ENCODE results near the gene TBR1. TPM values are rescaled to one million over a fixed set of nuclear protein-coding genes. Genes with fewer than 3 reads are reported as not detected.

TBR1 gene
- polyA plus RNA-seq, 1 of the 3 experiments (the other 2 are of a cell fraction): not detected

DNA sequence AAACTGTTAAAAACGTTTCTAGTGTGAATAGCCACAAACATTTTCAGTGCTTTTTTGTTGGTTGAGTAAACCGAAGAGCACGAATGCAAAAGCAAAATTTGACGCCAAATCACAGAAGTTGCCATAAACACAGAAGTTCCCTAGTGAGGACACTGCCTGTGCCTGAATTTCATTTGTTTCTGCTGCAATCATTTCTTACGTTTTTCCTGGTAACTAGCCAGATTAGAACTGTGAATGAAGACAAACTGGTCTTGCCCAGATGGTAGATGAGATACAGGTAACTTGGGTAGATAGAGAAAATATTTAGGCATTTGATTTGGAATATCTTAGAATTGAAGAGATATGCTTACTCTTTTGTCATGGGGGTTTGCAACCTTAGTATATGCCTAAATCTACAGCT is 9.8 kb upstream of the TBR1 start:
- Histone ChIP-seq H3K9me3 (no peaks in the 10 kb centered on the region), H3K36me3 (replicated peaks in 1 of 2; ENCODE audit: control insufficient read depth in 1 of 2, insufficient read depth in 2 of 2, low read length in 1 of 2) (peaks cover 33 to 42% of the 10 kb centered on the region in 2 experiments), H3K4me2 (no peak overlapping the region), H2AFZ (ENCODE audit: low read depth) (no peak overlapping the region), H3K27ac (ENCODE audit: low read depth in 2 of 2, low read length in 1 of 2) (no peak overlapping the region), H3K4me1 (ENCODE audit: control insufficient read depth in 1 of 2, insufficient read depth in 2 of 2, low read depth in 1 of 2, low read length in 1 of 2) (no peaks in the 10 kb centered on the region), H3F3A (replicated peaks; ENCODE audit: insufficient read depth) (peaks cover 4% of the 10 kb centered on the region), H3K27me3 (ENCODE audit: insufficient read depth) (no peaks in the 10 kb centered on the region), H3K9me2 (no peaks in the 10 kb centered on the region), H3K9ac (no peak overlapping the region), H3K79me2 (ENCODE audit: insufficient read depth) (no peaks in the 10 kb centered on the region), H3K4me3 (ENCODE audit: low read depth in 2 of 2, low read length in 1 of 2) (no peak overlapping the region), H4K20me1 (ENCODE audit: insufficient read depth) (no peaks in the 10 kb centered on the region)
- WGBS (ENCODE audit: low lambda C conversion rate): 94% methylated on average over 5 of the region's 5 CpGs
- CTCF ChIA-PET: interaction anchor here (2.0 kb wide), 1 partner anchor 156 kb away, joined by 4 read pairs; no protein-coding TSS in a partner anchor
- DNase-seq: no peak
- no peak for TF ChIP-seq EZH2phosphoT487 (IDR thresholded peaks at IDR 0.05; ENCODE audit: borderline replicate concordance, low read depth)
- TF ChIP-seq, protein P1, sequence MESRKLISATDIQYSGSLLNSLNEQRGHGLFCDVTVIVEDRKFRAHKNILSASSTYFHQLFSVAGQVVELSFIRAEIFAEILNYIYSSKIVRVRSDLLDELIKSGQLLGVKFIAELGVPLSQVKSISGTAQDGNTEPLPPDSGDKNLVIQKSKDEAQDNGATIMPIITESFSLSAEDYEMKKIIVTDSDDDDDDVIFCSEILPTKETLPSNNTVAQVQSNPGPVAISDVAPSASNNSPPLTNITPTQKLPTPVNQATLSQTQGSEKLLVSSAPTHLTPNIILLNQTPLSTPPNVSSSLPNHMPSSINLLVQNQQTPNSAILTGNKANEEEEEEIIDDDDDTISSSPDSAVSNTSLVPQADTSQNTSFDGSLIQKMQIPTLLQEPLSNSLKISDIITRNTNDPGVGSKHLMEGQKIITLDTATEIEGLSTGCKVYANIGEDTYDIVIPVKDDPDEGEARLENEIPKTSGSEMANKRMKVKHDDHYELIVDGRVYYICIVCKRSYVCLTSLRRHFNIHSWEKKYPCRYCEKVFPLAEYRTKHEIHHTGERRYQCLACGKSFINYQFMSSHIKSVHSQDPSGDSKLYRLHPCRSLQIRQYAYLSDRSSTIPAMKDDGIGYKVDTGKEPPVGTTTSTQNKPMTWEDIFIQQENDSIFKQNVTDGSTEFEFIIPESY (IDR thresholded peaks at IDR 0.05; ENCODE audit: borderline replicate concordance, low read depth): no peak
- no peak for TF ChIP-seq SMC3 (IDR thresholded peaks at IDR 0.05; ENCODE audit: low read depth, low read length)
- TF ChIP-seq NFIC (IDR thresholded peaks at IDR 0.05; ENCODE audit: borderline replicate concordance): no peak
- TF ChIP-seq TCF12 (IDR thresholded peaks at IDR 0.05): no peak
- no peak for TF ChIP-seq POLR2AphosphoS5 (IDR thresholded peaks at IDR 0.05; ENCODE audit: low read depth, low read length)
- TF ChIP-seq, protein P2, sequence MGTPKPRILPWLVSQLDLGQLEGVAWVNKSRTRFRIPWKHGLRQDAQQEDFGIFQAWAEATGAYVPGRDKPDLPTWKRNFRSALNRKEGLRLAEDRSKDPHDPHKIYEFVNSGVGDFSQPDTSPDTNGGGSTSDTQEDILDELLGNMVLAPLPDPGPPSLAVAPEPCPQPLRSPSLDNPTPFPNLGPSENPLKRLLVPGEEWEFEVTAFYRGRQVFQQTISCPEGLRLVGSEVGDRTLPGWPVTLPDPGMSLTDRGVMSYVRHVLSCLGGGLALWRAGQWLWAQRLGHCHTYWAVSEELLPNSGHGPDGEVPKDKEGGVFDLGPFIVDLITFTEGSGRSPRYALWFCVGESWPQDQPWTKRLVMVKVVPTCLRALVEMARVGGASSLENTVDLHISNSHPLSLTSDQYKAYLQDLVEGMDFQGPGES (IDR thresholded peaks at IDR 0.05; ENCODE audit: low read depth, low read length): no peak
- TF ChIP-seq GATA2 (CRISPR knock-in tag; IDR thresholded peaks at IDR 0.05): no peak
- TF ChIP-seq, protein P3, sequence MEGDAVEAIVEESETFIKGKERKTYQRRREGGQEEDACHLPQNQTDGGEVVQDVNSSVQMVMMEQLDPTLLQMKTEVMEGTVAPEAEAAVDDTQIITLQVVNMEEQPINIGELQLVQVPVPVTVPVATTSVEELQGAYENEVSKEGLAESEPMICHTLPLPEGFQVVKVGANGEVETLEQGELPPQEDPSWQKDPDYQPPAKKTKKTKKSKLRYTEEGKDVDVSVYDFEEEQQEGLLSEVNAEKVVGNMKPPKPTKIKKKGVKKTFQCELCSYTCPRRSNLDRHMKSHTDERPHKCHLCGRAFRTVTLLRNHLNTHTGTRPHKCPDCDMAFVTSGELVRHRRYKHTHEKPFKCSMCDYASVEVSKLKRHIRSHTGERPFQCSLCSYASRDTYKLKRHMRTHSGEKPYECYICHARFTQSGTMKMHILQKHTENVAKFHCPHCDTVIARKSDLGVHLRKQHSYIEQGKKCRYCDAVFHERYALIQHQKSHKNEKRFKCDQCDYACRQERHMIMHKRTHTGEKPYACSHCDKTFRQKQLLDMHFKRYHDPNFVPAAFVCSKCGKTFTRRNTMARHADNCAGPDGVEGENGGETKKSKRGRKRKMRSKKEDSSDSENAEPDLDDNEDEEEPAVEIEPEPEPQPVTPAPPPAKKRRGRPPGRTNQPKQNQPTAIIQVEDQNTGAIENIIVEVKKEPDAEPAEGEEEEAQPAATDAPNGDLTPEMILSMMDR (IDR thresholded peaks at IDR 0.05): no peak
- TF ChIP-seq, protein P4, sequence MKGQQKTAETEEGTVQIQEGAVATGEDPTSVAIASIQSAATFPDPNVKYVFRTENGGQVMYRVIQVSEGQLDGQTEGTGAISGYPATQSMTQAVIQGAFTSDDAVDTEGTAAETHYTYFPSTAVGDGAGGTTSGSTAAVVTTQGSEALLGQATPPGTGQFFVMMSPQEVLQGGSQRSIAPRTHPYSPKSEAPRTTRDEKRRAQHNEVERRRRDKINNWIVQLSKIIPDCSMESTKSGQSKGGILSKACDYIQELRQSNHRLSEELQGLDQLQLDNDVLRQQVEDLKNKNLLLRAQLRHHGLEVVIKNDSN (IDR thresholded peaks at IDR 0.05; ENCODE audit: borderline replicate concordance, low read depth): no peak
- no peak for TF ChIP-seq RCOR1 (IDR thresholded peaks at IDR 0.05; ENCODE audit: low read length)
- TF ChIP-seq SIN3A (IDR thresholded peaks at IDR 0.05; ENCODE audit: borderline replicate concordance, low read depth, low read length): no peak
- no peak for TF ChIP-seq MXI1 (IDR thresholded peaks at IDR 0.05; ENCODE audit: low read depth, low read length)
- TF ChIP-seq, protein P5, sequence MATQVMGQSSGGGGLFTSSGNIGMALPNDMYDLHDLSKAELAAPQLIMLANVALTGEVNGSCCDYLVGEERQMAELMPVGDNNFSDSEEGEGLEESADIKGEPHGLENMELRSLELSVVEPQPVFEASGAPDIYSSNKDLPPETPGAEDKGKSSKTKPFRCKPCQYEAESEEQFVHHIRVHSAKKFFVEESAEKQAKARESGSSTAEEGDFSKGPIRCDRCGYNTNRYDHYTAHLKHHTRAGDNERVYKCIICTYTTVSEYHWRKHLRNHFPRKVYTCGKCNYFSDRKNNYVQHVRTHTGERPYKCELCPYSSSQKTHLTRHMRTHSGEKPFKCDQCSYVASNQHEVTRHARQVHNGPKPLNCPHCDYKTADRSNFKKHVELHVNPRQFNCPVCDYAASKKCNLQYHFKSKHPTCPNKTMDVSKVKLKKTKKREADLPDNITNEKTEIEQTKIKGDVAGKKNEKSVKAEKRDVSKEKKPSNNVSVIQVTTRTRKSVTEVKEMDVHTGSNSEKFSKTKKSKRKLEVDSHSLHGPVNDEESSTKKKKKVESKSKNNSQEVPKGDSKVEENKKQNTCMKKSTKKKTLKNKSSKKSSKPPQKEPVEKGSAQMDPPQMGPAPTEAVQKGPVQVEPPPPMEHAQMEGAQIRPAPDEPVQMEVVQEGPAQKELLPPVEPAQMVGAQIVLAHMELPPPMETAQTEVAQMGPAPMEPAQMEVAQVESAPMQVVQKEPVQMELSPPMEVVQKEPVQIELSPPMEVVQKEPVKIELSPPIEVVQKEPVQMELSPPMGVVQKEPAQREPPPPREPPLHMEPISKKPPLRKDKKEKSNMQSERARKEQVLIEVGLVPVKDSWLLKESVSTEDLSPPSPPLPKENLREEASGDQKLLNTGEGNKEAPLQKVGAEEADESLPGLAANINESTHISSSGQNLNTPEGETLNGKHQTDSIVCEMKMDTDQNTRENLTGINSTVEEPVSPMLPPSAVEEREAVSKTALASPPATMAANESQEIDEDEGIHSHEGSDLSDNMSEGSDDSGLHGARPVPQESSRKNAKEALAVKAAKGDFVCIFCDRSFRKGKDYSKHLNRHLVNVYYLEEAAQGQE (IDR thresholded peaks at IDR 0.05; ENCODE audit: low read depth, low read length): no peak
- no peak for TF ChIP-seq CHD2 (IDR thresholded peaks at IDR 0.05; ENCODE audit: low read length, partially characterized antibody)
- TF ChIP-seq FOXM1 (IDR thresholded peaks at IDR 0.05; ENCODE audit: low read depth): no peak
- TF ChIP-seq TEAD4 (IDR thresholded peaks at IDR 0.05; ENCODE audit: borderline replicate concordance, insufficient read depth): no peak
- no peak for TF ChIP-seq GABPA (IDR thresholded peaks at IDR 0.05; ENCODE audit: low read depth)
- TF ChIP-seq NRF1 (IDR thresholded peaks at IDR 0.05; ENCODE audit: low read depth, low read length): no peak
- POLR2A ChIA-PET: no interaction called here
